Stimulated activated CD4-positive, alpha-beta T cell treated with anti-CD3 and anti-CD28 coated beads, Interleukin-12 subunit alpha, Interleukin-12 subunit beta, amount 100 ng/mL, for 4 hours (primary cell): ENCODE results near the gene POLR3E.

Experiments used
- DNase-seq: peaks from one replicate; pipeline ENCODE4 v3.0.0-alpha.2; 2020

Gene POLR3E, protein sequence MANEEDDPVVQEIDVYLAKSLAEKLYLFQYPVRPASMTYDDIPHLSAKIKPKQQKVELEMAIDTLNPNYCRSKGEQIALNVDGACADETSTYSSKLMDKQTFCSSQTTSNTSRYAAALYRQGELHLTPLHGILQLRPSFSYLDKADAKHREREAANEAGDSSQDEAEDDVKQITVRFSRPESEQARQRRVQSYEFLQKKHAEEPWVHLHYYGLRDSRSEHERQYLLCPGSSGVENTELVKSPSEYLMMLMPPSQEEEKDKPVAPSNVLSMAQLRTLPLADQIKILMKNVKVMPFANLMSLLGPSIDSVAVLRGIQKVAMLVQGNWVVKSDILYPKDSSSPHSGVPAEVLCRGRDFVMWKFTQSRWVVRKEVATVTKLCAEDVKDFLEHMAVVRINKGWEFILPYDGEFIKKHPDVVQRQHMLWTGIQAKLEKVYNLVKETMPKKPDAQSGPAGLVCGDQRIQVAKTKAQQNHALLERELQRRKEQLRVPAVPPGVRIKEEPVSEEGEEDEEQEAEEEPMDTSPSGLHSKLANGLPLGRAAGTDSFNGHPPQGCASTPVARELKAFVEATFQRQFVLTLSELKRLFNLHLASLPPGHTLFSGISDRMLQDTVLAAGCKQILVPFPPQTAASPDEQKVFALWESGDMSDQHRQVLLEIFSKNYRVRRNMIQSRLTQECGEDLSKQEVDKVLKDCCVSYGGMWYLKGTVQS

DNA sequence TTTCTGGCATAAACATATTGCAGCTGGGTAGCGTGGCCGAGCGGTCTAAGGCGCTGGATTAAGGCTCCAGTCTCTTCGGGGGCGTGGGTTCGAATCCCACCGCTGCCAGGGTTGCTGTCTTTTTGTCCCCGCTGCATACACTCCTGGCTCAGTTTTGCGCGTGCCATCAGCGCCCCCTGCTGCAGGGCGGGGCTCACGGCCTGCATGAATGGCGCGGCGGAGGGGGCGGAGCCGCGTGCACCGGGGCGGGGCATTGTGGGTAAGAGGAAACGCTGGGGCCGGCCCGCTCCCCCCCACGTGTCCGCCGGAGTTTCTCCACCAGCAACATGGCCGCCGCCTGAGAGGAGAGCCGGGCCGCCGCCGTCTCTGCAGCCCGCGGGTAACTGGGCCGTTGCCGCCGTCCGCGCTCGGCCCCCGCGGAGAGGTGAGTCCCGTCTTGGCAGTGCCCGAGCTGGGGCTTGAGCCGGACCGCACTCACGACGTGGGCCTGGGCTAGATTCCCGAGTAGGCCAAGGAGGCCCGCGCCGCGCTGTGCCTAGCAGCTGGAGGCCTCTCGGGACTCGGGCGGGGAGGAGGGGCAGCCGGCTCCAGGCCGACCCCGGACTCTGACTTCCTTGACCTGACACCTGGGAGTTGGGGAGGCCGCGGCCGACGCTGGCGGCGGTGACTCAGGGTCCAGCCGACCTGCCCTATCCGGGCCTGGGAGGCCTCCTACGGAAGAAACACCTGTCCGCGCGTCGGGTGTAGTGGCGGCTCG is at the start of gene POLR3E:
TSS of gene POLR3E (plus strand) at position 296 of the 757 bp plus-strand sequence. CDS start 5,560 bp downstream, outside the sequence.
- DNase-seq = peak; percentile 100

DNA sequence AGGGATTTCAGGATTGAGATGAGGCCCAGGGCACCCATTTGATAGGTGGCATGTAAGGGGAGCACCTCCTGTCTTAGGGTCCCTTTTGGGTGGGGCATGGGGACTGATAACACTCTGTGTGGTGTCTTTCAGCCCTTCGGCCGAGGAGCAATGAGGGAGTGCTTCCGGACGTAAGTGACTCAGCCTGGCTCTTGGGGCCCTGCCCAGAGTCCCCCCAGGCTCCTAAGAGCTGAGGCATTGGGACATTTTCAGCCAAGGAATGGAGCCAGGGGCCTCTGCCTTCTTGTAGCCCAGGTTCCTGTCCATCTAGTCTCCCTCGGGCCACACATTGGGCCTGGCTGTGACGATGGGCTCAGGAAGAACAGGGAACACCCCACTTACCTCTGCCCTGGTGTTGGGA is 46.7 kb upstream of the POLR3E start:
- no peak for DNase-seq

DNA sequence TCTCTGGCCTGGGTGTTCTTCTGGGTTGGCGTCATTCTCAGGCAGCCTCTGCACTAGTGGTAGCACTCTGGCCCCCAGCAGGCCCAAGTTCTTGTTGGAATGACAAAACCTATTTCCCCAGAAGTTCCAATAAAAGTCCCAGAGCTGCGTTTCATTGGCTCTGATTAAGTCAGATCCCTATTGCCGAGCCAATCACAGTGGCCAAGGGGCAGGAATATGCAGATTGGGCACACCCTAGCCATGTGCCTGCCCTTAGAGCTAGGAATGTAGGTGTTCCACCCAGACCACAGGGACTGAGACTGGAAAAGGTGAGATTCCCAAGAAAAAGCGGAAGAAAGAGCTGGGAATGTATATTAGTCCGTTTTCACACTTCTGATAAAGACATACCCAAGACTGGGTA is 44.9 kb upstream of the POLR3E start:
- no peak for DNase-seq

DNA sequence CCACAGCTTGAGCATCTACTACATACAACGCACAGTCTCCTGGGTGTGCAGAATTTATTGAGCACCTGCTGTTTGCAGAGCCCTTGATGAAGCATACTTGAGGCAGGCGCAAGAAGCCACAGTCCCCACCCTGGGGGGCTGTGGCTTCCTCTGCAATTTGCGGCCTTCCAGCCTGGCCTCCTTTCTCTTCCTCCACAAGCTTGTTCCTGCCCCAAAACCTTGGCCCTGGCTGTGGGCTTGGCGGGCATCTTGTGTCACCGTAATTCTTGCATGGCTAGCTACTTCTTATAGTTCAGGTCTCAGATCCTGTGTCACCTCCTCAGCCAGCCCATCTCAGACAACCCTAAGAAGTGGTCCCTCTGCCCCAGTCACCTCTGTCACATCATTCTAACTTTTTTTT is 43.9 kb upstream of the POLR3E start:
- DNase-seq = no peak

DNA sequence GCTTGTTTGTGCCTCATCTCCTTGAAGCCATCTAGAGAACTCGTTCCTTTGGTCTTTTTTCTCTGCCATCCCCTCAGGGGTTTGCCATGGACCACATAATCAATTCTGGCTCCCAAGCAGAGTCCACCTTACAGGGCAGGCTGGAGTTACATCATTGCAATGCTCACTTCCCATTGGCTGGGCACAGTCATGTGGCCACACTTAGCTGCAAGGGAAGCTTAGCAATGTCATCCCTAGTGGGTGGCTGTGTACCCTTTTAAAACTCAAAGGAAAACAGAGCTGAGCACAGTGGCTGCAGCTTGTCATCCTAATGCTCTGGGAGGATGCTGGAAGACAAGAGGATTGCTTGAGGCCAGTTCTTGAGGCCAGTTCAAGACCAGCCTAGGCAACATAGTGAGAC is 41.9 kb upstream of the POLR3E start:
- no peak for DNase-seq

DNA sequence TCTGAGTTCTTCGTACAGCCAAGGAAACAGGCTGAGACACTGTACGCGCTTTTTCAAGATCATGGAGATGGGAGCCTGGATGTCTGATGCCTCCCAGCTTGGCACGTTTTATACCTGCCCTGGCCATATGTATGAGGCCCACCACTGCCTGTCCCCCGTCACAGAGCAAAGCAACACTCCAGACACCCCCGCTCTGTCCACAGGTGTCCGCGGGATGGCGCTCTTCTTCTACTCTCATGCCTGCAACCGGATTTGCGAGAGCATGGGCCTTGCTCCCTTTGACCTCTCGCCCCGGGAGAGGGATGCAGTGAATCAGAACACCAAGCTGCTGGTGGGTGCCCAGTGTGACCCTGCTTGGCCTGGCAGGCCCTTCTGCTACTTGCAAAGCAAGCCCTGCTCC is 39.8 kb upstream of the POLR3E start:
- no peak for DNase-seq

DNA sequence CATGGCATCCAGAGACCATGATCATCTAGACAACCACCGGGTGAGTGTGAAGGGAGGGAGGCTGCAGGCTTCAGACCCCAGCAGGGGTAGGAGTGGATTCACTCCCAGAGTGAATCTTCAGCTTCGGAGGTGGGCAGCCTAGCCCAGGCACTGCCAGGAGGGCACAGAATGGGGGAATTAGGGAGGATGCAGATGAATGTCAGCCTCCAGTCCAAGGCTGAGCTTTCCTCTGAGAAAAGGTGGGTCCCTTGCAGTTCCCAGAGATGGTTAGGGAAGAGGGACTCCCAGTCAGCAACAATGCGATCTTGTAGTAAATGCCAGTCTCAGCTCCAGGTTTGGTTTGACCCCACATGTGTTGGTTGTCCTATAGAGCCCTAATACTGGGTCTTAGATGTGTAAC is 36.7 kb upstream of the POLR3E start:
- DNase-seq = no peak

DNA sequence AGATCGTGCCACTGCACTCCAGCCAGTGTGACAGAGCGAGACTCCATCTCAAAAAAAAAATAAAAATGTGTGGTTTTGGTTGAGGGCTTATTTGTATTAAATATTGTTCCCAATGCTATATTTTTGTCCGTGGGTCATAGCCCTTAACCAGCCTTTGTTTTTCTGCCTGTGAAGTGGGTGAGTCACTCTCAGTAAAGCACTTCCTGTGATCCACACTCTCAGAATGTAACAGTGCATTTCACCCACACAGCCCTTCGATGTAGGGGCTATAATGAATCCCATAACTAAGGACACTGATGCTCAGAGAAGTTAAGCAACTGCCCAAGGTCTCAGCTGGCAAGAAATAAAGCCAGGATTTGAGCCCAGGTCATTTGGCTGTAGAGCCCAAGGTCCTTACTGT is 34.7 kb upstream of the POLR3E start:
- no peak for DNase-seq

DNA sequence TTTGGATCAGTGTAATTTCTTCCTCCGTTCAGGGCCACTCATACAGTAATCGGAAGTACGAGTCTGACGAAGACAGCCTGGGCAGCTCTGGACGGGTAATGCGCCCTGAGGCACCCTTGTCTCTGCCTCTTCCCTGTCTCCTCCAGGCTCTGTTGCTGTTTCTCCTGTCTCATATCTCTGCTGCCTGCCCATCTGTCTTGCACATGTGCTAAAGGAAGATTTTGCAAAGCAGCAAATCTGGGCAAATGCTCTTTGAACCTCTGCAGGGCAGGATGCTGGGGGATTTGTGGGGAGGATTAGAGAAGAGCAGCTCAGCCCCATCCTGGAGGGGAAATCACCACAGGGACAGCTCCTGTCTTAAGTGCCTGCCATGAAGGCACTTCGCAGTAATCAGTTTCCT is 32.4 kb upstream of the POLR3E start:
- DNase-seq = no peak

DNA sequence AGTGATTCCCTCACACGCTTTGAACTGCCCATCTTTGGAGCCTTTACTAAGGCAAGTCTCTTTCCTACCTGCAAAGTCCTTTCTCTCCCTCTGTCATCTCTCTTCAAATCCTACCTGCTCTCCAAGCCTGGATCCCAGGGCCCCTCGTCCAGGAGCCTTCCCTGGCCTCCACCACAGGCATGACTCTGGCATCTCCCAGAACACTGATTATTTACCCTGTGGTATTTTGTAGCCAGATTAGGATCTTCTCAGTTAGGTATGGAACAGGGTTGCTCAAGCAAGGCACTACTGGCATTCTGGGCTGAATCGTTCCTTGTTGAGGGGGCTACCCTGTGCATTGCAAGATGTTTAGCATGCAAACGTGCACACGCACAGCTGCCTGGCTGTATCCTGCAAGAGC is 31.9 kb upstream of the POLR3E start:
- DNase-seq = no peak

DNA sequence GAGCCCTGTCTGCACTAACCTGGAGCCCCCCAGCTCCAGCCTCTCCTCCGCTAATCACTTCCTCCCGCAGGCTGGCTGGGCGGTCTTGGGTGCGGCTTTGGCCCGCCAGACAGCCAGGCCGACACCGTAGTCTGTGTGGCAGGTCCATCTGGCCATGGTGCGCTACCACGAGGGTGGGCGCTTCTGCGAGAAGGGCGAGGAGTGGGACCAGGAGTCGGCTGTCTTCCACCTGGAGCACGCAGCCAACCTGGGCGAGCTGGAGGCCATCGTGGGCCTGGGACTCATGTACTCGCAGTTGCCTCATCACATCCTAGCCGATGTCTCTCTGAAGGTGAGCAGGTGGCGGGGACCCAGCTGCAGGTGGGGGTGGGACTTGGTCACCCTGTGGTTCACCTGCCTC is 30.7 kb upstream of the POLR3E start:
- DNase-seq = no peak

DNA sequence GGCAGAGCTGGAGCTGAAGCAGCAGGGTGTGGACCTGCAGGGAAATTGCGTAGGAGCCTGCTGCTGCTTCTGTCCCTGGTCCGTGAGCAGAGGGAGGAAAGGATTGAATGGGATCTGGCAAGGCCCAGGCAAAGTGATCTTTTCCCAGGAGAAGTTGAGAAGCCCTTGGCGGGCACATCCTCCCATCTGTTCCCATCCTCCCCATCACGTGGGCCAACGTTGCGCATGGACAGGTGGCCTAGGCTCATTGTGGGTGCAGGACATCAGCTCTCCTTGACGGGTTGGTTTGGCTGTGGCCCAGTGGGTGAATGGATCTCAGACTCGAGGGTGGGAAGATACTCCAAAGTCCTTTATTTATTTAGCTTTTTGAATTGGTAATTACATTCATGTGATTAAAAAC is 29.4 kb upstream of the POLR3E start:
- DNase-seq = no peak

DNA sequence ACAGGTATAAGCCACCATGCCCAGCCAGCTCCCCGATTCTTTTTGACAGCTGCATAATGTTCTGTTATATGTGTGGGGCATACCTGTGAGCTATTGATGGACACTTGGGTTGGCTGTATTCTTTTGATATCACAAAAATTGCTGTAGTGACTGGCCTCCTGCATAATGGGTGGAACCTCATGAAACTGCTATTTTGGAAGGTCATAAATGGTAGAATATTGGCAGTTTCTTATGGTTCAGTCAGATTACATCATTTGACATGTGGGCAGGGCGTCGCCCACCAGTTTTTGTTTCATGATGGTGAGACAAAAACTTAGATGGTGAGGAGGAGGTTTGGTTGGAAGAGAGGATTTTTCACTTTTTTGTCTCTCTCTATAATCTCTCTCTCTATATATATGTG is 26.7 kb upstream of the POLR3E start:
- DNase-seq = no peak

DNA sequence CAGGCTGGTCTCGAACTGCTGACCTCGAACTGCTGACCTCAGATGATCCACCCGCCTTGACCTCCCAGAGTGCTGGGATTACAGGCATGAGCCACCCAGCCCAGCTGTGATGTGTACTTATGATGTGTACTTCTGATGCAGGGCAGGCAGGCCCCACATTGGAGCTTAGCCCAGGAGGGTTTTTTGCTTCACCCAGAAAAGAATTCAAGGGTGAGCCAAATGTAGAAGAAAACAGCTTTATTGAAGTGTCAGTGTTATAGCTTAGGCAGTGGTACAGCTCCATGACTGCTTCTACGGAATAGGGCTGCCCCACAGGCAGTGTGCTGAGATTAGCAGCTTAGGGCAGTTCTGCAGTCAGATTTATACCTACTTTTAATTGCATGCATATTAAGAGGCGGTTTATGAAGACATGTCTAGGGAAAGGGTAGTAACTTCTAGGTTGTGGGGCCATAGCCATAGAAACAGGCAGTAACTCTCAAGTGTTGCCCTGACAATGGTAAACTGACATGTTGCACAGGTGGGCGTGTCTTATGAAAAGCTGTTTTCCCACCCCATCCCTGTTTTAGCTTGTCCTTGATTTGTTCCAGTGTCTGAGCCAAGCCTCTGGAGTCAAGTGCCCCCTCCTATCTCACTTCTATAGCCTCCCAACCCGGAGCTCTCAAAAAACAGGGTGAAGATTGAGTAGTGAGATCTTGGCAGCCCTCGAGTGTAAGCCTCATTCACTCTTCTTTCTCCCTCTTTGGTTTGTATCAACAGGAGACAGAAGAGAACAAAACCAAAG is 24.1 kb upstream of the POLR3E start:
- no peak for DNase-seq

DNA sequence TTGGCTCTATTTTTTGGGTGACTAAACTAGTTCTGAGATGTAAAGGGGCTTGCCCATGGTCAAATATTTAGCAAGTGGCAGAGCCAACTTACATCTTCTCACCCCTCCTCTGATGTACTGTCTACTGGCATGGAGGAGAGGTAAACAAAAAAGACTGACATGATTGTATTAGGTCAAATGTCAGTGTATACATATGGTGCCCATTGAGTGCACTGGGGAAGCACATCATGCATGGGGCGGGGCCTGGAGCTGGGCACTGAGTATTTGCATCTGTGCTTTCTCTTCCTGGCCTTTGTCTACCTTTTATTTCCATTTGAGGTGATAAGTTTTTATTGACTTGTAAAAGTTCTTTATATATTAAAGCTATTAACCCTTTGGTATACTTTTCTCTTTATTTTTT is 22.3 kb upstream of the POLR3E start:
- no peak for DNase-seq

DNA sequence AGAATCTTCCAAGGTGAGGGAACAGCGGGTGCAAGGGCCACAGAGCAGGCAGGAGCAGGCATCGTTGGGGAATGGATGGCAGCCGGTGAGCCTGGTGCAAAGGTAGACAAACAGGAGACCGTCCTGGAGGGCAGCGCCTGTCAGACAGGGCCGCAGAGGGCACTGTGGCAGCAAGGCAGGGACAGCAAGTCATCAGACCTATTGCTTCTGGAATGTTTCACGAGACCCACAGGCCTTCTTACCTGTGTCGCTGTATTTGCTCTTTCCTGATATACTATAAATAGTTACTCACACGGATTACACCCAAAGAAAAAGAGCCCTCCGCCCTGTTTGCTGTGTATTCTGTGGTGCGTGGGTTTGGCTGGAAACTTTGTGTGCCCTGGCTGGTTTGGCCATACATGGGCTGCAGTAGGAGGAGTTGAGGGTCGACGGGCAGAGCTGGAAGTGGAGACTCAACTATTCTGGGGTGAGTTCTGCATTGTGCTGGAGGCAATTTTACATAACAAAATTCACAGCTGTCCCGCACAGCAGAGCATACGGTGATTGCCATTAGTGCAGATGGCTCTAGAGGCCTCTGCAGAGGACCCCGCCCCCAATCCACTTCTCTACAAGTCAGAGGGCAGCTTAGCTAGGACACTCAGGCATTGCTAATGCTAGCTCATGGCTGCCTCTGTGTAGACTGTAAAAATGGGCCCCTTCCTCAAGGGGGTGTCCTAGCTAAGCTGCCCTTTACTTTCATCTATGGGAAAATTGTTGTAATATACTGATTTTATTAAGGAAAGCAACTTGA is 18.6 kb upstream of the POLR3E start:
- DNase-seq = no peak

DNA sequence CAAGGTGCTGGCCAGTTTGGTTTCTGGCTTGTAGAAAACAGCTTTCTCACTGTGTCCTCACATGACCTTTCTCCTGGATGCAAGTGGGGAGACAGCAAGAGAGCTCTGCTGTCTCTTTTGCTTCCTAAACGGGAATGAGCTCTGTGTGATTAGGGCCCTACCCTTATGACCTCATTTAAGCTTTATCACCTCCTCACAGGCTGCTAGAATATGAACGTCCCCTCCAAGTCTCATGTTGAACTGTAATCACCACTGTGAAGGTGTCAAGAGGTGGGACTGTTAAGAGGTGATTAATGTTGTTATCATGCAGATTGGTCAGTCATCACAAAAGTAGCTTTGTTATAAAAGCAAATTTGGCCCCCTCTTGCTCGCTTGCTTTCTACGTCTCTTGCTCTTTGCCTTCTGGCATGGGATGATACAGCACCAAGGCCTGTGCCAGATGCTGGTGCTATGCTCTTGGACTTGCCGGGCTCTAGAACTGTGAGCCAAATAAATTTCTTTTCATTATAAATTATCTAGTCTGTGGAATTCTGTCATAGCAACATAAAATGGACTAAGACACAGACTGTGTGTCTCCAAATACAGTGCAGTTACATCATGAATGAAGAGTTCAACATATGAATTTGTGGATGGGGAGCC is 14.8 kb upstream of the POLR3E start:
- no peak for DNase-seq

DNA sequence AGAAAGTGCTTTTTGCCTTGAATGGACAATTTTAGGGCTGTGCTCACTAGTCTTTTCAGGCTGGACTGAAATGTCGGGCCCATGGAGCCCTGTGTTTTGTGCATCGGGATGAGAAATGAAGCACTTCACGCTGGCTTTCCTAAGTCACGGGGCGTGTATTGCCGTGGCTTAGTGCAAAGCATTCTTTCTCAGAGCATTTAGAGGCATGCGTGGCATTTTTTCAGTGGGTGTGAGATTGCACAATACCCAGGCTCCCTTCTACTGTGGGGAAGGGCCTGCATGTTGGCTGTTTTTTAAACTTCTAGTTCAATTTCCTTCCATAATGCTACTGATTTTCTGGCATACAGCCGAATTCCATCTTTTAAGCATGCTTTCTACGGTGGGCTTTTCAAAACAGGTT is 12.6 kb upstream of the POLR3E start:
- no peak for DNase-seq

DNA sequence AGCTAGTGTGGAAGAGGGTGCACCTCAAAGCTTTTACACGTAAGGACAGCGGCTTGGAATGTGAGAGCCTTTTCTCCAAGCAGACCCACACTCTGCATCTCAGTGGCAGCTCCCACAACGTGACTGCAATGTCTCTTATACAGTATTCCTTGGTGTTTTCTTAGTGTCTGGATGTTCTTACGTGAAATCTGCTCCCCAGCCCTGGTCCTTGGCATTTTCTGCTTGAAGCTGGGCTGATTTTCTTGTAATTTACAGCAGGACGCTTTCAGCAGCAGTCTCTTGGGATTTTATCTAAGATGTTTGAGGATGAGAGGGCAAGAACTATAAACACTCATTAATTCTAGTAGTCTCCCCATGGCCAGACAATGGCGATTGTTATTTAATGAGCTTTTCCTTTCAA is 12.1 kb upstream of the POLR3E start:
- no peak for DNase-seq

DNA sequence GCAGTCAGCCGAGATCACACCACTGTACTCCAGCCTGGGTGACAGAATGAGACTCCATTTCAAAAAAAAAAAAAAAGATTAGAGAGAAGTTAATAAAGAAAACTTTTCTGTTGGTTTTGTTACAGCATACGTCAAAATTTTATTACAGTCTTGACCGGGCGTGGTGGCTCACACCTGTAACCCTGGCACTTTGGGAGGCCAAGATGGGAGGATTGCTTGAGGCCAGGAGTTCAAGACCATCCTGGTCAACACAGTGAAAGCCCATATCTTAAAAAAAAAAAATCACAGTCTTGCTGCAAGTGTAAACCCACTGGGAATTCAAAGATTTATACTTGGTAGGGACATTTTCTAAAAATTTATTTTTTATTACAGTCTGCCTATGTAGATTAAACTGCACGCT is 6.2 kb upstream of the POLR3E start:
- DNase-seq = no peak

DNA sequence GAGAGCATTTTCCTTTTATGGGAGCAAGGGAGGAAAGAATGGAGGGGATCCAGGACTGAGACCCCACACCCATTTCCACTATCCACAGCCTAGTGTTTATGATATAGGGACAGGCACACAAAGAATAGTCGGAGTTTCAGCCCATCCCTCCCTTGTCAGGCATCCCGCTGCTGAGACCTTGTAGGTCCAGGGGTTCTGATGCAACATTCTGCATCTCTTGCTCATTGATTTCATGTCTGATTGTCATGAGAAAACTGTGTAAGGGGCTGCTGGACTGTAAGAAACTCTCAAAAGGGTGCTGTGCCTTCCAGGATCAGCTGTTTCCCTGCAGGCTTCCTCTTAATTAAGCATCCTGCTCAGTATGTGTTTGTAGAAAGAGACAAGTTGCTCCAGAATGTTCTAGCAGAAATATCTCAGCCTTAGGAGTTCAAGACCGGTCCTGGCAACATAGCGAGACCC is 5.3 kb upstream of the POLR3E start:
- no peak for DNase-seq

DNA sequence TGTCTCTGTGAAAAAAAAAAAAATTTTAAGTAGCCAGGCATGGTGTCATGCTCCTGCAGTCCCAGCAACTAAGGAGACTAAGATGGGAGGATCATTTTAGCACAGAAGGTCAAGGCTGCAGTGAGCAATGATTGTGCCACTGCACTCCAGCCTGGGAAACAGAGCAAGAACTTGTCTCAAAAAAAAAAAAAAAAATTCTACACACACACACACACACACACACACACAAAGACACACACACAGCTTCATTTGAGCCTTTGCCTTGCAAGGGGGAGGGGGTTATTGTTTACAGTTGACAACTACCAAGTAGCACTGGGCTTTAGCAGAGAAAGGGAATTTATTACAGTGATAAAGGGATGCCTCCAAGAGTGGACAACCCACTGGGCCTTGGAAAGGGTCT is 4.9 kb upstream of the POLR3E start:
- no peak for DNase-seq
